SIG-M5 treated with dmso at 0.1 percent for 504 hours (cell line): ENCODE measurements around the gene NCEH1.
A peak's percentile ranks its signal among the peaks of the same experiment; 100 is the strongest.
"Not testable (repeated sequence)": the region's sequence is repeated elsewhere in the genome, so short reads cannot be mapped to it uniquely, and the experiment has no call there.

ENCODE experiments used
- DNase-seq: peaks from one replicate; lab custom pipeline; 2025; ENCODE audit not compliant: unreplicated experiment; lab: John Stamatoyannopoulos, UW

The NCEH1 gene, protein sequence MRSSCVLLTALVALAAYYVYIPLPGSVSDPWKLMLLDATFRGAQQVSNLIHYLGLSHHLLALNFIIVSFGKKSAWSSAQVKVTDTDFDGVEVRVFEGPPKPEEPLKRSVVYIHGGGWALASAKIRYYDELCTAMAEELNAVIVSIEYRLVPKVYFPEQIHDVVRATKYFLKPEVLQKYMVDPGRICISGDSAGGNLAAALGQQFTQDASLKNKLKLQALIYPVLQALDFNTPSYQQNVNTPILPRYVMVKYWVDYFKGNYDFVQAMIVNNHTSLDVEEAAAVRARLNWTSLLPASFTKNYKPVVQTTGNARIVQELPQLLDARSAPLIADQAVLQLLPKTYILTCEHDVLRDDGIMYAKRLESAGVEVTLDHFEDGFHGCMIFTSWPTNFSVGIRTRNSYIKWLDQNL

DNA sequence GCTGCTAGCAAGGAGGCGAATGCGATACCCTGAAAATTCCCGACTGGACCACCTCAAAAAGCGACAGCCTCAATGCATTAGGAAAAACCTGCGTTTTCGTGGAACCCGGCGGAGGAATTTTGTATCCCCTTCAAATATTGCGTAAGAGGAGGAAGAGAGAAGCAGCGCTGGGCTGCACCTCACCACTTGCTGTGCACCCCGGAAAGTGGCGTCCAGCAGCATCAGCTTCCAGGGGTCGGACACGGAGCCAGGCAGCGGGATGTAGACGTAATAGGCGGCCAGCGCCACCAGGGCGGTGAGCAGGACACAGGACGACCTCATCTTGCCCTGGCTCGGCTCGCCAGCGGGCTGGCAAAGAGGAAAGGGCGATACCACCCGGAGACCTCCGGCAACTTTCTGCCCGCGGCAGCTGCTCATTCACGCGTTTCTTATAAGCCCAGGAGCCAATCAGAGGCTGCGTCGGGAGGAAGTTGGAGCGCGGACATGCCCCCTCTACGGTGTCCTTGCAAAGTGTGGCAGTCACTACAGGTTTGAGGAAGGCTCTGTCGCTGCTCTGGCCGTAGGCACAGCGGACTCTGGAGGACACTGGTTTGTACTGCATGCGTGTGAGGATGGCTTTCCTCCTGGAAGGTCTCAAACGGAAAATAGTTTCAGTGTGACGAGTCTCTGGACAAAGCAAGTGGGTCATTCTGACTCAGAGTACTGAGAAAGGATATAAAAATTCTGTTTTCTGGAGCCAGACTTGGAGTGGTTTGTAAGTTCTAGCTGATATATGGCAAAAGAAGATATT is at the start of gene NCEH1:
Gene NCEH1, minus strand, starts transcription at position 404 of the 790 bp plus-strand sequence. Its CDS starts 83 bp downstream, at position 321.
- DNase-seq = peak; percentile 100

DNA sequence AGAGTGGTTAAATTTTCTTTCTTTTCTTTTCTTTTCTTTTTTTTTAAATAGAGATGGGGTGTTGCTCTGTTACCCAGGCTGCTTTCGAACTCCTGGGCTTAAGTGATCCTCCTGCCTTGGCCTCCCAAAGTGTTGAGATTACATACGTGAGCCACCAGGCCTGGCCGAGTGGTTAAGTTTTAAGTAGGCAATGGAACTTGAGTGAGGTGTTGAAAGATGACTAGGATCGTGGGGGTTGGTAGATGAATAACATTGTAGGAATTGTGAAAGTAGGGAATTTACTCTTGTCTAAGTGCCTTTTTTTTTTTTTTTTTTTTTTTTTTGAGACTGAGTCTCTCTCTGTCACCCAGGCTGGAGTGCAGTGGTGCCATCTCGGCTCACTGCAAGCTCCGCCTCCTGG is 49.5 kb upstream of the NCEH1 start:
- not testable (repeated sequence) for DNase-seq

DNA sequence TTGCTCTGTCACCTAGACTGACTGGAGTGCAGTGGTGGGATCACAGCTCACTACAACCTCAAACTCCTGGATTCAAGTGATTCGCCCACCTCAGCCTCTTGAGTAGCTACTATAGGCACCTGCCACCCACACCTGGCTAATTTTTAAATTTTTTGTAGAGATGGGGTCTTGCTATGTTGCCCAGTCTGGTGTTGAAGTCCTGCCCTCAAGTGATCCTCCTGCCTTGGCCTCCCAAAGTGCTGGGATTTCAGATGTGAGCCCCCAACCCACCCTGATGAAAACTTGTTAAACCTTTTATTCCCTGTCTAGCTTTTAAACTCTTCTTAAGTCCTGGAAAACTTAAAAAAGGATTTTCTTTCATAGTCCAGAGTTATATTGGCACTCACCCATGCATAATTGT is 42.3 kb upstream of the NCEH1 start:
- DNase-seq = no peak

DNA sequence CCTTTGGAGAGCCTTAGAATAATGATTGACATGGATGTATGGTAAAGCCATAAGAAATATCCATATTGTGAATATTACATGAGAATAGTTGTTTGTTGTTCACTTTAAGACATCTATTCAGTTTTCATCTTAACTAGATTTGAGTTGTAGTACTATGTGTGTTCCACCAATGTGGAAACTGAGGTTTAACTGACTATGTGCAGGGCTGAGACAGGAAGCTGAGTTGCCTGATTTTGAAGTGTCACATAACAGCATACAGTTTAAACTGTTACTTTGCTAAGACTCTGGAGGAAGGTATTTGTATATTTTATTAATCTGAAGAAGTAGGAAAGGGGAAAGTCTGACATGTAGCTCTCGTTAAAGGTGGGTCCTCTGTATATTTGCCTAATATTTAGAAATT is 41.8 kb upstream of the NCEH1 start:
- DNase-seq = no peak

DNA sequence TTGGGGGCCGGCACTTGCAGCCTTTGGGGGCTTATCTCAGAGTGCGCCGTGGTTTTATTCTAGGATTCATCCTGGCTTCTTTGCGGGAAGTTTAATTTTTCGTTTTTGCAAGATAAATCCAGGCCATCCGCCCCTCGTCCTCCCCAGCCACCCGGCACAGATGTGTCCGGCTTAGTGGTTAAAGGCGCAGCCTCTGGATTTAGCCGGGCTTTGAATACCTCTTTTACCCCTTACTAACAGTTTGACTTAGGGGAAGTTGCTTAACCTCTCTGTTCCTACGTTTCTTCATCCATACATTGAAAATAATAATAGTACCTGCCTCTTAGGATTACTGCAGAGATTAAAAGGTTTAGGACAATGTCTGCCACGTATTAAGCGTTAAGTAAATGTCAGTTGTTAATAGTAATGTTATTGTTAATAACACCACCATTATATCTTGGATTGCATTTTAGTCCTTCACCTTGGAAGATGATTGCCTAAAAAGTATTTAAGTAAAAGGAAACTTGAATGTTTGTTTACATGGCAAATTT is 40.4 kb upstream of the NCEH1 start:
- DNase-seq = peak; percentile 81

DNA sequence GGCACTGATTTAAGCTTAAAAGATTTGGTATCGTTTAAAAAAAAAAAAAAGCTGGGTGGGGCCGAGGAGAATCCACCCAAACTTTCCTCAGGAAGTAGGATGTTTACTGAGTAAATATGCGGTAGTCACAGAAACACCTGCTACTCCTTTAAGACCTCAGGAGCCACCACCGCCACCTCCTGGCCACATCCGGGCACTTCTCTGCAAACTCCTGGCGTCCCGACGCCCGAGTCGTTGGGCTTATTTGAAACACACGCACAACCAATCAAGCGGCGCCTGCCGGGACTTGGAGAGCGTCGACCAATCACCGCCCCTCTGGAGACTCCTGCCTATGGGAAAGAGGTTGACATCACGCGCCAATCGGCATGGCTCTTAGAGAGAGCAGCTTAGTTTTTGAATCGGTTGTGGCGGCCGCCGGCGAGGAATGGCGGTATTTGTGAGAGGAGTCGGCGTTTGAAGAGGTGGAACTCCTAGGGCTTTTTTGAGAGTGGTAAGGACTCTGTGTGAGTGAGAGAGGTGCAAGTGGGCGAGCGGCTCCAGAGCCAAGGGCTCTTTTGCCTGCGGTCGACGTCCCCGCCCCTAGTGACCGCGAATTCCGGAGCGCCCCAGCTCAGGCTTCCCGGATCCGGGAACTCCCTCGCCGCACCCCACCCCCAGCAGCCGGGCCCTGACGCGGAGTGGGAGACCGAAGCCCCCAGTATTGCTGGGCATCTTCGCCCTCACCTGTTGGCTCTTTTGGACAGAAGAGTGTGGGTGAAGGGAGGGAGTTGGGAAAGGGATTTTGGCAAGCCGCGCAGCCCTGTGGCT is 39.7 kb upstream of the NCEH1 start, which contains the start of gene ECT2:
Gene ECT2, plus strand, starts transcription at position 359 of the 807 bp plus-strand sequence. CDS start 3,805 bp downstream, outside the sequence.
- DNase-seq = peak; percentile 100

DNA sequence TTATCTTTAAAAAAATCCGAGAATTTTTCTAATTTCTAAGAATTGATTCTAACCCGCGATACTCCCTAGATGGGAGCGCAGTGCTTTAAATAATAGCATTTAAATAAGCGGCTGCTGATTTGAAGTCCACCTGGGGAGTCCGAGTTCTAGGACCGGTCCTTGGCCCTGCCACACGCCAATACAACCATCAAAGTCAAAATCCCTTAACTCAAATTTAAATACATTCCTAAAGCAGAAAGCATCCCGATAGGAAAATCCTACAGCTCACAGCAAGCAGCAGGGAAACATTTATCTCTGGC is 39.2 kb upstream of the NCEH1 start:
- no peak for DNase-seq

DNA sequence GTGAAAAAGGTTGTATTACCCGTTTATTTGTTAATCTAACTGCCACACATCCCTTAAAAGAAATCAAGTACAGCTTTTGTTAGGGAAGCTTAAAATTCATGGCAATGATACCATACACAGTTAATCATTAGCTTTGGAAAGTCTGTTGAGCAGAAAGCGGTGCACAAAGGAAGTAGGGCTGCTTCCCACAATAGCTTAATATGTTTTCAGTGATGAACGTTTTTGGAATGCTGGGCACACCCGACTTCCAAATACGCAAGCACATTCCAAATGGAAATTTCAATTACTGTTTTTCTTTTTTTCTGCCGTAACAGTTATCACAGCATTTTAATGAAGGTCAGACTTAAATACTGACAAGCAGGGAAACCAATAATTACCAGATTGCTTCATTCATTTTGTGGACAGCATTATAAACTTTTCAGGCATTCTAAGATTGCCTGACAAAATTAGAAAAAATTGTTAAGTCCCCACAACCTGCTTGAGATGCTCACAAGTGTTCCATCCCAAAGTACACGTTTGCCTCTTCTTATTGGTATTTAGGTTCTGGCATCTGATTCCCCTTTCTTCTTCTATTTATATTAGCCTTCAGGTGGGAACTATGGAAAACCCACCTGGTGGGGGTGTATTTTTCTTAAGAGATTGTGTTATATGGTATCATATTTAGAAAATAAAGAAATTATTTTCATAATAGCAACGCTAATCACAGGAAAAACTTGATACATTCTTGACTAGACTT is 38.5 kb upstream of the NCEH1 start:
- DNase-seq = no peak

DNA sequence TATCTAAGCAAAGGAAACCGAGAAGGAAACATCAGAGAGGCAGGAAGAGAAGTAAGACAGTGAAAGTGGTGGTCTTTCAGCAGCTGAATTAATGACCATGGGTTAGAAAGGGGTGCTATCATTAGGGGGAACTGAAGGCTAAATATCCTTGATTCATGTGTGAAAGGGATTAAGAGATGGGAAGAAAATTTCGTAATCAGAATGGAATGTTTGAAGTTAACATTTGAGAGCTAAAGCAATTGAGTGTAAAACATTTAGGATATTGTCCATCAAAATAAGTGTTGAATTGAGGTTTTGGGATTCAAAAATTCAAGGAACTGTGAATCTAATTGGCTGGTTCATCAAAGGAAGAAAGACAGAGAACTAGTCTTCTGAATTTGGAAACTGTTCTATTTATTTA is 35.6 kb upstream of the NCEH1 start:
- DNase-seq = no peak

DNA sequence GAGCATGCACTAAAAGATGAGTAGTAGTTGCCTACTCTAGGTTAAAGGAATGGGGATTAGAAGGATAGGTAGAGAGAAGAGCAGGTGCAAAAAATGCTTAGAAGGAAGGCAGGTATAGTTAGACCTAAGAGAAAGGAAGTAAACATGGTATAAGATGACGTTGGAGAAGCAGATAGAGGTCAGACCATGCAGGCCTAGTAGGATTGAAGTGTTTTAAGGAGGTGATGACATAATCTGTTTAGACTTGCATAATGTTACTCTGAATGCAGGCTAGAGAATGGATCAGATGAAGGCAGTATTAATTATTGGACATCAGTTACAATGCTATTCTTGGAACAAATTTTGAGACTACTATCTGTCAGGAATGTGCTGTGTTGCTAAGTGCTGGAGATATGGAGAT is 28.6 kb upstream of the NCEH1 start:
- no peak for DNase-seq

DNA sequence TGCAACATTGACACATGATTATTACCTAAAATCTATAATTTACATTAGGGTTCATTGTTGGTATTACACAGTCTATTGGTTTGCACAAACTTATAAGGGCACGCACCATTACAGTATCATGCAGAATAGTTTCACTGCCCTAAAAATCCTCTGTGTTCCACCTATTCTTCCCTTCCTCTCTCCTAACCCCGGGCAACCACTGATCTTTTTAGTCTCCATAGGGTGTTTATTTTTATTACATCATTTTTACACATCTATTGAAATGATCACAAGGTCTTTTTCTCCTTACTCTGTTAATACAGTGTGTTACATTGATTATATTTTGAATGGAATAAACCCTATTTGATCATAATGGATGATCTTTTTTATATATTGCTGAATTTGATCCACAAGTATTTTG is 24.1 kb upstream of the NCEH1 start:
- DNase-seq = no peak

DNA sequence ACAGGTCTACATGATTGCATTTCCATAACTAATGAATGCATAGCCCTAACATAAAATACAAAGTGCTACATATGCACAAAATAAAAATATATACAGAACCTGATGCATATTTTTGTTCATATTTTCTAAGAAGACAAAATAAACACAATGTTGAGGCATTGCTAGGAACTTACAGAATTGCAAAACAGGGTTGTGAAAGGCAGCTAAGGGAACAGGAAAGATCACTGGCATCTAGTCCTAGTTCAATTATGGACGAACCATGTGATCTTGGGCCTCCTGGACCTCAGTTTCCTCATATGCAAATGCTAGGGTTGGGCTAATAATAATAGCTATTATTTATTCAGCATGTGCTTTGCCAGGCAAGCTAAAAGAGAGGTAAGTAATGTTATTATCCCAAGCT is 15.5 kb upstream of the NCEH1 start:
- no peak for DNase-seq

DNA sequence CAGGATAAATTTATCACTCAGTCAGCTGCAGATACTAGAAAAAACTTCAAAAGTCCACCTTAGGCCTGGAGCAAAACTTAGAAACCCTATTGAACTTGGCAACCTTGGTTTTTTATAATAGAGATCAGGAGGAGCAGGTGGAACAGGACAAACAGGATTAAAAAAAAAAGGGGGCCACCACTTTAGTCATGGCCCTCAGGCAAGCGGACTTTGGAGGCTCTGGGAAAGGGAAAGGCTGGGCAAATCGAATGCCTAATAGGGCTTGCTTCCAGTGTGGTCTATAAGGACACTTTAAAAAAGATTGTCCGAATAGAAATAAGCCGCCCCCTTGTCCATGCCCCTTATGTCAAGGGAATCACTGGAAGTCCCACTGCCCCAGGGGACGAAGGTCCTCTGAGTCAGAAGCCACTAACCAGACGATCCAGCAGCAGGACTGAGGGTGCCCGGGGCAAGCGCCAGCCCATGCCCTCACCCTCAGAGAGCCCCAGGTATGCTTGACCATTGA is 11.7 kb upstream of the NCEH1 start:
- DNase-seq = not testable (repeated sequence)

DNA sequence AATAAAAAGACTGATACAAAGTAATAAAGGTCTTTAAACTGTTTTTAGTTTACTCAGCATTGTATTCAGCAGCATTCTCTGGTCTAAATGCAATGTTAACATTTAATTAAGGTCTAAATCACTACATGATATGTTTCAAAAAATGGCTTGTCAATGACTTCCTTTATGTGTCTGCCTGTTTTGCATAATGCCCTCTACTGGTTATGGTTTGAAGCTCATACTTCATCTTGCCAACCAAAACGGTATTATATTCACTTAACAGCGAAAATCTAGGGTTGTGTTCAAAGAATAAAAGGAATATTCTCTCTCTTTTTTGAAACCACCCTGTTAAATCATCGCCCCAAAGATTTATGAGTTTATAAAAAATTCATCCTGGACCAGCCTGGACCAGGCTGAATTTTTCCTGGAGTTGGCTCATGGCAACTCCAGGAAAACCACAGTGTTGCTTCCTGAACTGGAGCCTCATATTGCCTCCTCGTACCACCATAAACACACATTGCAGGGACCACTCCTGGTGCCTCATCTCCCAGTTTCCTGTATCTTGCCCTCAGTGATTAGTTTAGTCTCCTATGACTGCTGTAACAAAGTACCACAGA is 6.7 kb upstream of the NCEH1 start:
- peak; percentile 53 for DNase-seq

DNA sequence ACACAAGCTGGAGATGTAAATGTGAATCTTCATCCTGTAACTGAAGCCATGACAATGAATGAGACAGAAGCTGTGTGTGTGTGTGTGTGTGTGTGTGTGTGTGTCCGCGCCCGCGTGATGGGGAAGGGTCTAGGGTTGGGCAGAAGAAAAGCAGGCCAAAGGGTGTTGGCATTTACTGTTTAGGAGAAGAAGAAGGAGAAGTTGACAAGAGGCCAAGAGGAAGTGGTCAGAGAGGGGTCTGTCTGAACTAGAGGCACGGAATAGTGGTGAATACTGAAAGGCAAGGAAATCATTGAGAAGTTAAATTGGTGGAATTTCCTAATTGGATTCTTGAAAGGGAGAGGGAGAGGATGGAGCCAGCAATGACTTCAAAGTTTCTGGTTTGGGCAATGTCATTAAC is 5.6 kb upstream of the NCEH1 start:
- DNase-seq = peak; percentile 69

DNA sequence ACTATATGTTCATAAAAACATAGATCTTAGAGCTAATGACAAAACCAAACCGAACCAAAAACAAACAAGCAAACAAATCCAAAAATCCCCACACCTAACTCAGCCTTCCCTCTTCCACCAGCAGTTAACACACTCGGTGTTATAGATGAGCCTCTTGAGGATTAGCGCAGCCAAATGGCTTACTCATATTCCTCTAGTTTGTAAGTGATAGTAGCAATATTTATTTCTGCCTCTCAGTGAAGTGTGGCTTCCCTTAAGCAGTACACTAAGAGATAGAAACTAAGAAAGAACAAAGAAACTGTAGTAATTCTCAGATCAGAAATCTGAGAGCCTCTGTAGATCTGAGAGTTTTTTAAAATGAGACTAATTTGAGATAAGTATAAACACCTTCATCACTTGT is 2.4 kb upstream of the NCEH1 start:
- DNase-seq = no peak

DNA sequence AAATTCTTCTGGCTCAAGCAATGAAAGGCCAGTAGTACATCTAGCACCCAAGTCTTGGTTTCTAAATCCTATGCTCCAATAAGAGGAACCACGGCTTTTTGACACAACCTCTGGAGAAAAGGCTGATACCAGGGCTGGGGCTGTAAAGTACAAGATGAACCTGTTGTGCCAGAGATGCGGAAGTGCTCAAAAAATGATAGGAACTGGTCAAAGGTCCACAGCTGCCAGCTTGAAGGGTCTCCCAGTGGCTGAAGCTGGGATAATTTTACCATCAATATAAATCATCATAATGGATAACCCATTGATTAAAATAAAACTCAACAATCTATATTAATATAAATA is 558 bp upstream of the NCEH1 start:
- peak; percentile 86 for DNase-seq

DNA sequence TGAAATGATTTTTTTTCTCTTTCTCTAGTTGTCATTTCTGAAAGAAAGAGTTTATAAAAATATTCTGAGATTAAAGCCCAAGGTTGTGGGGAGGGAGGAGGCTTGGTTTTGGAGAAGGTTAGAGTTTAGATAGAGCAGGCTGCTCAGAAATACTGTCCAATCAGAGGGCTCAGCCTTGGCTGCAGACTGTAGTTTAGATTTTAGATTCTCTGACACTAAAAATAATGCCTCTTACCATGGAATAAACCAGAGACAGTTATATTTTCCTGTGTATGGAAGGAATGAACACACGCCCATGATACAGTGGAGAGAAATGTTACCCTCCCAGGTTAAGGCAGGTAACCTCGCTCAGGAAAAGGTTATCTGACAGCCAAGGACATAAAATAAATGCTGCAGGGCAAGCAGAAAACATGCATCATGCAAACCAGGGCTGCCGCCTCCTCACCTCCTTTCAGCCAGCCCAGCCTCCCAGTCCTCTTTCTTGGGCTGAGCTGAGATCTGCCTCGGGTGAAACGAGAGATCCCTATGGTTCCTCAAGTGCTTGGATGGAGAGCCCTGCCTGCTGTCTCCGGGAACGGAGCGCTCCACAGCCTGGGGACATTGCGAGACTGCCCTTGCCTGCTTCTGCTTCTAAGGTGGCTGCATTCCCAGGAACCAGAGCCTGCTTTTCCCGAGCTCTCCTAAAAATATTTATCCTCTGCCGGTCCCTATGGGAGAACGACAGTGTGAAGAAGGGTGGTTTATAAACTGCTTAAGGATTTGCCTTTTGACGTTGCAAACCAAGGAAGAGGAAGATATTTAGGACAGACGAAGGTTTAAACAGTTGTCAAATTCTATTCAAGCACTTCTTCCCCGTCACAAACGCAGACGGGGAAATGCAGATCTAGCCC is 848 bp downstream of the NCEH1 start:
- peak; percentile 39 for DNase-seq
